Left forelimb (tissue), 1 donor: ENCODE results near the gene DARS1.
"Not testable (repeated sequence)": the region's sequence is repeated elsewhere in the genome, so short reads cannot be mapped to it uniquely, and the experiment has no call there.

ENCODE experiments used
- DNase-seq: peaks from one replicate; pipeline ENCODE4 v3.0.0-alpha.2; 2018; ENCODE audit warnings: low spot score

DARS1 gene

GRCh38 chr2:135942936-135943688 lies 42.3 kb downstream of the DARS1 start:
- DNase-seq: no peak

DNA sequence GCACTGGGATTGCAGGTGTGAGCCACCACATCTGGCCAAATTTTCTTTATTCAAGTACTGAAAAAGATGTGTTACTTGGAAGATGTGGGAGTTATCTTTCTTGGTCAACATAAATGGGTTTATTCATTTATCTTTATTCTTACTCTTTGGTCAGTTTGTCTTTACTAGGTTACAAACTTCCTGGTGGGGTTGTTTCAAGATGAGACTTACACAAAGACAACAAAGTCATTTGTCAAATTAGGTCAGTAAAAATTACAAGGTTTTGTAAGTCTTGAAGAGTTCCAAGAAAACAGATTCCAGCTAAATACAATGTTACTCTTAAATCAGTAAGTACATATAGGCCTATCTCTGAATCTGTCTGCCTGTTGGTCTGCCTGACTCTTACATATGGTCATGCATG lies 48.9 kb downstream of the DARS1 start:
- no peak for DNase-seq

- DNase-seq: no peak
Measured at GRCh38 chr2:135935914-135936313, 49.5 kb downstream of the DARS1 start.

DNA sequence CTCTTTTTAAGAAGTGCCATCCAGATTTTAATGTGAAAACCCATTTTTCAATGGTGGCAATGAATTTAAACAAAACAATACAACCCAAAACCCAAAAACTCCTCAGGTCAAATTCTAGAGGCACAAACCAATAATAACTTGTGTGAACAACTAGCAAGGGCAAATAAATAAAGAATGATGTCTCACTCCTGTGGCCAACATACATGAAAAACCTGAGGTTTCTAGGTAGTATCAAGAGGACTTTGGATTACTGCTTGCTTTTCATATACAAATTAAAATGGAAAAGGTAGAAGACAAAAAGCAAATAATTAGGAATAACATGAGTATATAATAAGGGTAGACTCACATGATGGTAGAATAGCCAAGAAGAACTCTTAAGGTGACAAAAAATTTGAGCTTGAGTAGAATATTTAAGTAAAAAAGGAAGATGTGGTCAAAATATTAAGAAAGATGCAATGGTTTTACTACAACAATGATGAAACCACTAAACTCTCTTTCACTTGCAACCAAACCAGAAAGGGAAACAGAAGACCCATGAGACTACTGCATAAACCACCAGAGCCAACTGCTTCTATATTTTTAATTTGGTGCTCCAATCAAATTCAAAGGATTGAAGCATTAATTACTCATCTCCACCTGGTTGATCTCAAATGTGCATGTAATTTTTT lies 53.5 kb downstream of the DARS1 start:
- no peak for DNase-seq

GRCh38 chr2:135926605-135927004 lies 58.8 kb downstream of the DARS1 start:
- no peak for DNase-seq

DNA sequence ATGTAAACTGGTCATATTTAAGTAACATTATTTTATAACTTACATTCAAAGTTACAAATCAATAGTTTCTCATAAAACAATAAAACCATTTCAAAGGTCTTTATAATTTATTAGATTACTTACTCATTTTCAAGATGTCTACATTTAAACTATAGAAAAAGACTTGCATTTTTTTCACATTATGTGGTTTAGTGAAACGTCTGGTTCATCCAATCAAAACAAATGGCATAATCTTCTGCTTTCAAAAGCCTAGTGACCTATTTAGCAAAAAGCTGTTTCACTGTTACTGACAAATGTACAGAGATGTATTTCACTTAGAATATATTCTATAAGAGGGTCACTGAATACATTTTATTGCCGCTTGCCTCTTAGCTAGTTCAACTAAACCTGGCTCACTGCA lies 59.9 kb downstream of the DARS1 start:
- no peak for DNase-seq

DNA sequence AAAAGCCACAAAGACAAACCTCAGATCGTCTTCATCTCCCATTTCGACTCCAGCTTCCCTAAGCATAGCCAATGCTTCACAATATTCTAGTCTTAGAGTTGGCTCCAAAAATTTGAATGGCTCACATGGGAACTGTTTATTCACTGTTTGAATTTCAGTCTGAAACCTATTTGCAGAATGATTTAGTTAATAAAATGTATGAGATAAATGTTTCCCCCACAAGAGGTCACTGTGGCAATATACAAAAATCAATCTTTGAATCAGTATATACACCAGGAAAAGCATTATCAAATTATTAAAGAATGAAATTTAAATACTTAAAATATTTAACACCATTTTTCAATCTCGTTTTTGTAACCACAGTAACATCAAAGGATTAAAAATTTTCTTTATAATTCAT lies 69.2 kb downstream of the DARS1 start:
- no peak for DNase-seq

DNA sequence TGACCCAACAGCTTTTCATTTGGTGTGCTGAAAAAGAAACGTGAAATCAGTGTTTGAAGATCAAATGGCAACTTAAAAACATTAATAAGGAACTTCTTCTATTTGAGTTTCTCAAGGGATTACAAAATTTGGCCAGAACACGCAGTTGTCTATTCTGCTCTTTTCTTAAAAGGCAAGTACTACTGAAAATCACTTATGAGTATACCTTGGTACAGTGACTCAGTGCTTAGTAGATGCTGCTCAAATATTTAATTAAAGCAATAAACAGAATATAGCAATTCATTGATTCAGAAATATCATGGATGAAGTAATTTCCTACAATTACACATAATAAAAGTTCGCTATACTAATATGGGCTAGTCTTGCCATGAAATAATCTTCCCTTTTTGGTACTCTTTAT lies 70.9 kb downstream of the DARS1 start:
- no peak for DNase-seq

DNA sequence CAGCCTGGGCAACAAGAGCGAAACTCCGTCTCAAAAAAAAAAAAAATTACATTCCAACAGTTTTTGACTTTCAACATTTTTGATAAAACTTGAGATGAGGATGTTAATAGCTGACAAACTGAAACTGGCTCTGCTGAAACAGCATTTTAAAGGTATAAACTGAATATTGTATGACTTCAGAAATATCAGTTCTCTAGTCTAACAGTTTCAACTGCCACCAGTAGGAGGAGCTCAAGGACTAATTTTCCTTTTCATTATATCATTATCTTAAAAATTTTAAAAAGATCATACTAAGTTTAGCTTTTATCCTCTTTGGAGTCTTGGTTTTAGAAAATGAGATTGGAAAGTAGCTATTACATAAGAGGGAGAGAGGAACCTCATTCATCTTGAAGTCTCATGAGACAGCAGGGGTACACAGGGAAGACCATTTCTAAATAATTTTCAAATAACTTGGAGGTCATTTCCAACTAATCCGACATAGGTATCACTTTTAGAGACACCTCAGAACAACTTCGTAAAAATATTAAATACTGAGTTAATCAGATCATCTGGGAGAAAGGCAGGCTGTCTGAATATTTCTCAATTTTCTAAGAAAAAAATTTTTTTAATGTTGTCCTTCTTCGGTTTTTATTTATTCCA lies 71.6 kb downstream of the DARS1 start:
- DNase-seq: no peak

DNA sequence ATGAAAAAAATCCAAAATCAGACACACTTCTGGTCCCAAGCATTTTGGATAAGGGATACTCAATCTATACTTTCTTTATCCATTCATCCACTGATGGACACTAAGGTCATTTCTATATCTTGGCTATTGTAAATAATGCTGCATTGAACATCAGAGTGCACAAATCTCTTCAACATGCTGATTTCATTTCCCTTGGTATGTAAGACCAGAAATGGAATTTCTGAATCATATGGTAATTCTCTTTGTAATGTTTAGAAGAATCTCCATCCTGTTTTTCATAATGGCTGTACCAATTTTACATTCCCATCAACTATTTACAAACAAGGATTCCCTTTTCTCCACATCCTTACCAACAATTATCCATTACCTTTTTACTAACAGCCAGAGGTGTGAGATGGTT lies 75.5 kb downstream of the DARS1 start:
- DNase-seq: no peak

- no peak for DNase-seq
Measured at GRCh38 chr2:135905679-135906078, 79.7 kb downstream of the DARS1 start.

DNA sequence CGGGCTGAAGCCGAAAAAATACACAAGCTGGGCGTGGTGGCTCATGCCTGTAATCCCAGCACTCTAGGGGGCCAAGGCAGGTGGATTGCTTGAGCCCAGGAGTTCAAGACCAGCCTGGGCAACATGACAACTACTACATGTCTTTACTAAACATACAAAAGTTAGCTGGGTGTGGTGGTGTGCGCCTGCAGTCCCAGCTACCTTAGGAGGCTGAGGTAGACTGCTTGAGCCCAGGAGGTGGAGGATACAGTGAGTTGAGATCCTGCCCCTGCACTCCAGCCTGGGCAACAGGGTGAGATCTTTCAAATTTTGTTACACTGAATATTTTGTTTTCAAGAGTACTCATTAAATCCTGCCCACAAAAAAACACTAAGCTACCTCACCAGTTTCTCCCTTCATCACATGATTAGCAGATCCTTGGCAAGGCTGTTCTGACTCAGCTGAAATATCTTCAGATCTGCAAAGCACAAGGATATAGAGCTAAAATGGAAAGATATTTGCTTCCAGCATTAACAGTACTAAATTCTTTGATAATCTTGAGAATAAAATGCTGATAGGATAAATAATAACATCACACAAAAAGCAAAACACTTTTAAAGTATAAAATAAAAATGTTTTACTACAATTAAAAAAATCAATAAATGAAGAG lies 81.0 kb downstream of the DARS1 start:
- no peak for DNase-seq

DNA sequence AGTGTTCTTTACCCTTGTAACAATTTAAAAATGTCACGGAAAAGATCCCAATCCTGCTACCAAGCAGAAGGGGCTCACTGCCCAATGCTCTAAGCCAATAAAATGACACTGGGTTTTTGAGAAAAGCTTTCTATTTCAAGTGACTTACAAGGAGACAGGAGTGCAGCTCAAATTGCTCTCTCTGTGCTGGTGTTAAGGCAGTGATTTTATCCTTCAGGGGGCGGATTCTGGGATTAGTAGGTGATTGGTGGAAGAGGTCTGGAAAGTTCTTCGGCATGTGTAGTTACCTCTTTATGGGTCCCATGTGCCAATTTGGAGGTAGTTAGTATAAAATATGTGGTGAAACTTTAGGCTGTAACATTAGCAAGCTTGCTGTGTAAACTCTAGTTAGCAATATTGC lies 81.8 kb downstream of the DARS1 start:
- no peak for DNase-seq

DNA sequence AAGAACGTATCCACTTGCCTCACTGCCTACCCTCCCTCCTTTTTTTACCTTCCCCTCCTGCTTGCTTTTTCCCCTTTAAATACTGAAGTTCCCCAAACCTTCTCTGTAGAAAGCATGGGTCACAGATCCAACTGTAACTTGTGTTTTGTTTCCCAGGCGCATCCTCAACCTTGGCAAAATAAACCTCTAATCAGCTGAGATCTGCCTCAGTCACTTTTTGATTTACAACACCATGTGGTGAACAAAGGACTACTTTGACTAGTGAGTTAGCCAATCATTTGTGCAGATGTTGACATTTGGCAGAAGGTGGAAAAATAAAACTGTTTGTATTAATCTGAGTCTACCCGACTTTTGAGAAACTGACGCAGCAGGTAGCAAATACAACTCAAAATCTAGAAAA lies 85.9 kb downstream of the DARS1 start:
- no peak for DNase-seq

- DNase-seq: no peak
Measured at GRCh38 chr2:135898234-135898786, 87.1 kb downstream of the DARS1 start.

GRCh38 chr2:135894930-135895329 lies 90.5 kb downstream of the DARS1 start:
- DNase-seq: no peak

DNA sequence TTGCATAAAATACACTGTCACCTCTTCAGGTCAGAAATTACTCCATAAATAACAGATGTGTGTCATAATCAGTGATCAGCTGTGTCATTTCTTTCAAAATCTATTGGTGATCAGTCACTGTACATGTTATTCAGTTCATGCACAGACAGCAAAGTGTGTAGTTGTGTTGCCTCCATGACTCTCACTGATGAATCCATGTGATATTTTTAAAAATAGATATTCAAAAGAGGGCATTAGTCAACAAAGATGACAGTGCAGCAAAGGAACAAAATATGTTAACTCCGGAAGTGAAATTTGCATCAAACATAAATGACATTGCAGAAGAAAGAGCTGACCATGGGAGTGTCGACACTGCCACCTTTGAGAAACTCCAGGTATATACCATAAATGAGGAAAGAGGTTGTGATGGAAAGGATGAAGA lies 92.0 kb downstream of the DARS1 start:
- no peak for DNase-seq

GRCh38 chr2:135890835-135891234 lies 94.6 kb downstream of the DARS1 start:
- no peak for DNase-seq

DNA sequence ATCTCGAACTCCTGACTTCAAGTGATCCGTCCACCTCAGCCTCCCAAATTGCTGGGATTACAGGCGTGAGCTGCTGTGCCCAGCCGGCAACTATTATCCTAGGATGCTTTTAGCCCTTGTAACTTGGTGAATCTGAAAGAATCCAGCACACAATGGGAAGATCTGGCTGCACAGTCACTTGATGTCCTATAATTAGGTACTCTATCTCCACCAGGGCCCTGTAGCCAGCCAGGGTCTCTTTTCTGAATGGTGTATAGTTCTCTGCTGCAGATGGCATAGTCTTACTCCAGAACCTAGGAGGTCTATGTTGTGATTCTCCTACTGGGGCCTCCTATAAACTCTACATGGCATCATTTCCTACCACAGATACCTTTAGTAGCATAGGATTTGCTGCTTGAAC lies 95.3 kb downstream of the DARS1 start:
- no peak for DNase-seq

DNA sequence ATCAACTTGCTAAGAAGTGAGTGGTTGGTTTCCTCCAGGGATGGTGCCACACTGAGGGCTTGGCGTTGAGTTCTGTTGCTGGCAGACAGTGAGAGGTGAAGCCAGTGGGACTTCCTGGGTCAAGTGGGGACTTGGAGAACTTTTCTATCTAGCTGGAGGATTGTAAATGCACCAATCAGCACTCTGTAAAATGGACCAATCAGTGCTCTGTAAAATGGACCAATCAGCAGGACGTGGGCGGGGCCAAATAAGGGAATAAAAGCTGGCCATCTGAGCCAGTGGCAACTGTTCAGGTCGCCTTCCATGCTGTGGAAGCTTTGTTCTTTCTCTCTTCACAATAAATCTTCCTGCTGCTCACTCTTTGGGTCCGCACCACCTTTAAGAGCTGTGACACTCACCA lies 96.8 kb downstream of the DARS1 start:
- DNase-seq: not testable (repeated sequence)

DNA sequence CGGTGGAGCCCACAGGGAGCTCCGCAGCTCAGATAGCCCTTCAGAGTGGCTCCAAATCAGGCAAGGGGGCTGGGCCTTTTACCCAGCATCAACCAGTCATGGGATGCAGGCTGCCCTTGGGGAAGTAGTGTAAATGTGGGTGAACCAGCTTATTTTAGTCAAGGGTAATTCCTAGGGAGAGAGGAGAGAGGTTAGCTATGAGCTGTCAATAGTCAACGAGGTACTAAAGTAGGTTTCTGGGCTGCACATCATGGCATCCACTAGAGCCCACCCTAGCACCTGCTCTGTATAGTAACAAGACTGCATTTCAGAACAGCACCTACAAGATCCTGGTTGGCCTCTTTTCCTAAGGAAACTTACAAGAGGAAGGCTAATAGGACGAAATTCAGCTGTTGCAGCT lies 99.7 kb downstream of the DARS1 start:
- DNase-seq: no peak

GRCh38 chr2:135882415-135882814 lies 103.0 kb downstream of the DARS1 start:
- no peak for DNase-seq

GRCh38 chr2:135876770-135877169 lies 108.7 kb downstream of the DARS1 start:
- not testable (repeated sequence) for DNase-seq
